Upper lobe of left lung (tissue), 6 donors: ENCODE data around the gene DLL3. TPM values are rescaled to one million over a fixed set of nuclear protein-coding genes. Genes with fewer than 3 reads are reported as not detected.
A peak's percentile ranks its signal among the peaks of the same experiment; 100 is the strongest.
"Not testable (repeated sequence)": the region's sequence is repeated elsewhere in the genome, so short reads cannot be mapped to it uniquely, and the experiment has no call there.

Experiments used
- ATAC-seq, 2 donors: fragments of 200-7000 bp; cut with Tn5 transposase; one replicate each; pipeline ENCODE4 v1.9.1; 2022; ENCODE audit warnings: mild to moderate bottlenecking in 2 of 2, moderate library complexity in 2 of 2; ENCODE audit not compliant: low FRiP score in 2 of 2
- DNase-seq, 2 donors: peaks; one replicate each; pipeline ENCODE4 v3.0.0-alpha.2; 2019 to 2020
- H3K27ac ChIP-seq, 4 donors: fragments of 200-600 bp; sonication (generic); one replicate each; pipeline ENCODE4 v1.5.1; 2016 to 2019
- H3K27me3 ChIP-seq, 4 donors: fragments of 200-600 bp; sonication (generic); one replicate each; pipeline ENCODE4 v1.5.1; 2017 to 2019
- H3K36me3 ChIP-seq, 4 donors: fragments of 200-600 bp; sonication (generic); one replicate each; pipeline ENCODE4 v1.5.1; 2016 to 2019
- H3K4me1 ChIP-seq, 4 donors: fragments of 200-600 bp; sonication (generic); one replicate each; pipeline ENCODE4 v1.5.1; 2018 to 2019
- H3K4me3 ChIP-seq, 4 donors: fragments of 200-600 bp; sonication (generic); one replicate each; pipeline ENCODE4 v1.5.1; 2017 to 2019; ENCODE audit warnings: mild to moderate bottlenecking in 2 of 4, moderate library complexity in 1 of 4
- H3K9me3 ChIP-seq, 4 donors: fragments of 200-600 bp; sonication (generic); one replicate each; pipeline ENCODE4 v1.5.1; 2018 to 2019
- EP300 ChIP-seq, 4 donors: sonication (generic); formaldehyde crosslinking; IDR thresholded peaks; one replicate each; pipeline ENCODE4 v1.5.1; 2017; ENCODE audit warnings: antibody characterized with exemption in 4 of 4, control low read depth in 2 of 4
- POLR2A ChIP-seq, 4 donors: fragments of 450-650 bp; IDR thresholded peaks; one replicate each; pipeline ENCODE4 v1.5.1; 2016 to 2017; ENCODE audit warnings: antibody characterized with exemption in 4 of 4, mild to moderate bottlenecking in 2 of 4
- POLR2AphosphoS5 ChIP-seq, 2 donors: sonication (generic); formaldehyde crosslinking; IDR thresholded peaks; one replicate each; pipeline ENCODE4 v1.5.1; 2017; ENCODE audit warnings: antibody characterized with exemption in 2 of 2
- WGBS, 2 donors: methylation state at CpG; one replicate each; pipeline ENCODE4 v1.1.5; 2017 to 2018; 5-methylcytosine and 5-hydroxymethylcytosine counted together
- total RNA-seq, 6 donors: library from RNA; depleted of rRNA in 4 of 6; stranded (reverse); fragments of >200 nt in 4 of 6; gene quantifications; one replicate each; pipeline versions ENCODE4 v1.1.0 to v1.2.1, GENCODE V29; 2016 to 2021
- TF ChIP-seq, protein P1 (sequence below), 6 experiments: fragments of 450-650 bp in 4 of 6; fragments of 200-600 bp in 2 of 6; sonication (generic) in 2 of 6; IDR thresholded peaks; one replicate each; pipeline ENCODE4 v1.5.1; 2016 to 2019; ENCODE audit warnings: antibody characterized with exemption in 6 of 6
- donor health status: DM: no; HTN: no; CAD: no; lungs with moderate emphysema.
- donor health status: DM: no; HTN: yes; CAD: no; lungs with severe emphysema.

DLL3 gene
- total RNA-seq, 6 donors from 2014 or later = not detected

DNA sequence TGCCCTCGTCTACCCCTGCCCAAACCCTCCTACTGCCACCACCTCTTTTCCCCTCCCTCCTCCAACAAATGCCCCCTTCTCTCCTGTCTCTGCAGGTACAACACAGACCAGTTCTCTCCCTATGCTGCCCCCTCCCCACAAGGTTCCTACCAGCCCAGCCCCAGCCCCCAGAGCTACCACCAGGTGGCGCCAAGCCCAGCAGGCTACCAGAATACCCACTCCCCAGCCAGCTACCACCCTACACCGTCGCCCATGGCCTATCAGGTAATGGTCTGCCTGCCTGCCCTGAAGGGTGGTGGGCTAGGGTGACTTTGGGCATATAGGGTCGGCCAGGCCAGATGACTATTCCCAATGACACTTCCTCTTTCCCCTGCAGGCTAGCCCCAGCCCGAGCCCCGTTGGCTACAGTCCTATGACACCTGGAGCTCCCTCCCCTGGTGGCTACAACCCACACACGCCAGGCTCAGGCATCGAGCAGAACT is 24.6 kb upstream of the DLL3 start:
- Histone ChIP-seq H3K9me3 (no peaks in the 10 kb centered on the region), H3K36me3 (peaks cover 50 to 76% (median 70%) of the 10 kb centered on the region in 4 donors), H3K4me1 (peaks cover 0 to 2% (median 0%) of the 10 kb centered on the region in 4 donors), H3K27ac (no peak overlapping the region), H3K27me3 (no peaks in the 10 kb centered on the region), H3K4me3 (no peak overlapping the region)
- 35 to 60% methylated on average over 4 to 9 of the region's 9 CpGs for WGBS, 2 donors
- no peak for TF ChIP-seq EP300 (IDR thresholded peaks at IDR 0.05)
- TF ChIP-seq, protein P1, sequence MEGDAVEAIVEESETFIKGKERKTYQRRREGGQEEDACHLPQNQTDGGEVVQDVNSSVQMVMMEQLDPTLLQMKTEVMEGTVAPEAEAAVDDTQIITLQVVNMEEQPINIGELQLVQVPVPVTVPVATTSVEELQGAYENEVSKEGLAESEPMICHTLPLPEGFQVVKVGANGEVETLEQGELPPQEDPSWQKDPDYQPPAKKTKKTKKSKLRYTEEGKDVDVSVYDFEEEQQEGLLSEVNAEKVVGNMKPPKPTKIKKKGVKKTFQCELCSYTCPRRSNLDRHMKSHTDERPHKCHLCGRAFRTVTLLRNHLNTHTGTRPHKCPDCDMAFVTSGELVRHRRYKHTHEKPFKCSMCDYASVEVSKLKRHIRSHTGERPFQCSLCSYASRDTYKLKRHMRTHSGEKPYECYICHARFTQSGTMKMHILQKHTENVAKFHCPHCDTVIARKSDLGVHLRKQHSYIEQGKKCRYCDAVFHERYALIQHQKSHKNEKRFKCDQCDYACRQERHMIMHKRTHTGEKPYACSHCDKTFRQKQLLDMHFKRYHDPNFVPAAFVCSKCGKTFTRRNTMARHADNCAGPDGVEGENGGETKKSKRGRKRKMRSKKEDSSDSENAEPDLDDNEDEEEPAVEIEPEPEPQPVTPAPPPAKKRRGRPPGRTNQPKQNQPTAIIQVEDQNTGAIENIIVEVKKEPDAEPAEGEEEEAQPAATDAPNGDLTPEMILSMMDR (IDR thresholded peaks at IDR 0.05) = peak; percentile 51 to 81 (median 69)
- peak; percentile 42 to 89 for DNase-seq
- ATAC-seq = peak; percentile 47 to 74

DNA sequence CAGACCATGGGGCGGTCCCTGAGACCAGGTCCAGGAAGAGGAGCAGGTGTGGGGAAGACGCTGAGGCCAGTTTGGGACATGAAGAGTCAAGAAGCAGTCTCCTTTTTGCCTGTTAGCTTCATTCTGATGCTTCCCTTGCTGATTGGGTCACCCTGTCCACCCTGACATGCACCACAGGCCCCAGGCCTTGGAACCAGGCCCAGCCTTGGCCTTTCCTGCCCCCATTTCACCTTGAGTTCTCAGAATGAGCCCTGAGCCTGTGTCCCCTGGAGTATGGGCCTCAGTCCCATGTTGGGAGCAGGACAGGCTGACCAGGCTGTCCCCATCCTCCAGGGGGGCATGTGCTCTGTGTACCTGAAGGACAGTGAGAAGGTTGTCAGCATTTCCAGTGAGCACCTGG is 23.0 kb upstream of the DLL3 start:
- TF ChIP-seq POLR2AphosphoS5 (IDR thresholded peaks at IDR 0.05) (no peak), POLR2A (IDR thresholded peaks at IDR 0.05) (no peak), EP300 (IDR thresholded peaks at IDR 0.05) (no peak)
- TF ChIP-seq, protein P1 (IDR thresholded peaks at IDR 0.05) = no peak
- 90 to 95% methylated on average over 2 of the region's 2 CpGs for WGBS, 2 donors
- no peak overlapping the region for H3K4me3 ChIP-seq
- no peaks in the 10 kb centered on the region for H3K9me3 ChIP-seq
- H3K36me3 ChIP-seq = peaks cover 36 to 61% (median 54%) of the 10 kb centered on the region in 4 donors
- ATAC-seq (no peak), DNase-seq (no peak)
- H3K4me1 ChIP-seq = peaks cover 4 to 9% (median 6%) of the 10 kb centered on the region in 4 donors
- H3K27me3 ChIP-seq = no peaks in the 10 kb centered on the region
- no peak overlapping the region for H3K27ac ChIP-seq

DNA sequence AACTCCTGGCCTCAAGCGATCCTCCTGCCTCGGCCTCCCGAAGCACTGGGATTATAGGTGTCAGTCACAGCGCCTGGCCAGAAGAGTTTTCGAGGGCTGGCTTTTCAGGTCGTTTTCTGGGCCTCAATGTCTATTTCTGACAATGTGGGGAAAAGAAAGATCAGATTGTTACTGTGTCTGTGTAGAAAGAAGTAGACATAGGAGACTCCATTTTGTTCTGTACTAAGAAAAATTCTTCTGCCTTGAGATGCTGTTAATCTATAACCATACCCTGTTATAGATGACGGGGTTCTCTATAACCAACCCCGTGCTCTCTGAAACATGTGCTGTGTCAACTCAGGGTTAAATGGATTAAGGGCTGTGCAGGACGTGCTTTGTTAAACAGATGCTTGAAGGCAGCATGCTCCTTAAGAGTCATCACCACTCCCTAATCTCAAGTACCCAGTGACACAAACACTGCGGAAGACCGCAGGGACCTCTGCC is 19.4 kb upstream of the DLL3 start:
- not testable (repeated sequence) for H3K9me3 ChIP-seq, H3K27me3 ChIP-seq, ATAC-seq
- H3K27ac ChIP-seq = peak overlapping the region; percentile 82 to 85 (median 84)
- peak overlapping the region in 2 of 4 donors; percentile 79 to 87 for H3K4me3 ChIP-seq
- DNase-seq = peak in 1 of 2 donors; percentile 27
- H3K36me3 ChIP-seq = peaks cover 3 to 34% (median 22%) of the 10 kb centered on the region in 4 donors
- H3K4me1 ChIP-seq = peaks cover 14 to 19% (median 18%) of the 10 kb centered on the region in 4 donors
- WGBS, 2 donors = 66 to 70% methylated on average over 11 of the region's 11 CpGs

DNA sequence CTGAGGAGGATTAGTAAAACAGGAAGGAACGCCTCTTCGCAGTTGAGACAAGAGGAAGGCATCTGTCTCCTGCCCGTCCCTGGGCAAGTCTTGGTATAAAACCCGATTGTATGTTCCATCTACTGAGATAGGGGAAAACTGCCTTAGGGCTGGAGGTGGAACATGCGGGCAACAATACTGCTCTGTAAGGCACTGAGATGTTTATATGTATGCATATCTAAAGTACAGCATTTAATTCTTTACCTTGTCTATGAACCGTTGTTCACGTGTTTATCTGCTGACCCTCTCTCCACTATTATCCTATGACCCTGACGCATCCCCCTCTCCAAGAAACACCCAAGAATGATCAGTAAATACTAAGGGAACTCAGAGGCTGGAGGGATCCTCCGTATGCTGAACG is 18.8 kb upstream of the DLL3 start:
- Histone ChIP-seq H3K4me3 (peak overlapping the region in 3 of 4 donors; percentile 71 to 87 (median 79)), H3K4me1 (peaks cover 14 to 19% (median 18%) of the 10 kb centered on the region in 4 donors), H3K9me3 (no peaks in the 10 kb centered on the region), H3K36me3 (peaks cover 0 to 32% (median 16%) of the 10 kb centered on the region in 4 donors), H3K27ac (peak overlapping the region; percentile 82 to 85 (median 84)), H3K27me3 (no peaks in the 10 kb centered on the region)
- DNase-seq (no peak), ATAC-seq (no peak)
- no peak for TF ChIP-seq EP300 (IDR thresholded peaks at IDR 0.05)
- no peak for TF ChIP-seq POLR2AphosphoS5 (IDR thresholded peaks at IDR 0.05)
- TF ChIP-seq, protein P1 (IDR thresholded peaks at IDR 0.05) = no peak
- 24 to 28% methylated on average over 9 to 10 of the region's 10 CpGs for whole genome bisulfite sequencing, 2 donors

DNA sequence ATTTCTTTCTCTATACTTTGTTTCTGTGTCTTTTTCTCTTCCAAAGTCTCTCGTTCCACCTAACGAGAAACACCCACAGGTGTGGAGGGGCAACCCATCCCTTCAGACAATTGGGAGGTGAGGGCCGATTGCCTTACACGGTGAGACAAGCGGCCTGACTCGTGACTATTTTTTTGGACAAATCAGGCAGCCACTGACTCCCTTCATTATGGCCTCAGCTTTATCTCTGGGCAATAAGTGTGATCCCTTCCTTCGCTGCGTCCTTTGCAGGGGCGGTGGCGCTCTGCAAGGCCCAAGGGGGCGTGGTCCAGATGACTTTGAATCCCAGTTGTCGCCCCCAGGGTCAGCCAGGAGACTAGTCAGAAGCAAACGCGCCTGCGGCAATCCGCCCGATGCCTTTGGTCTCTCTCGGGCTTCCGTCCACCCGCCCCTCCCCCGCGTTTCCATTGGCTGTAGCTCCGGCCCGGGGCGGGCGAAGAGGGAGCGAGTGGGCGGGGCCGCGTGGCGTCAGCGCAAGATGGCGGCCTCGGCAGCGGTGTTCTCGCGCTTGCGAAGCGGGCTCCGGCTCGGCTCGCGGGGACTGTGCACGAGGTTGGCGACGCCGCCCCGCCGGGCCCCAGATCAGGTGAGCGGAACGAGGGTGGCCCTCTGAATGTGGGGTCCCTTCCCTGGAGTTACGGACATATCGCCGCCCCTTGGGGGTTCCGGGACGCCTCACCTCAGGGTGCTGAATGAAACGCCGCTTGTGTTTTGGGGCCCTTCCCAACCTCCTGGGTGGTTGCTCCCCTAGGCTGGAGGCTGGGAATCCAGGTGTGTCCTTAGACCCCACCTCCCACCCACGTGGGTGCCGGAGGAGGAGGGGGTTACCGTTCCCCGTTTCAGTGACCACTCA is 18.2 kb upstream of the DLL3 start, which contains the start of gene TIMM50:
Gene TIMM50 (plus strand): TSS at position 502 of the 892 bp plus-strand sequence. CDS start 16 bp downstream, at position 518.
- peak; percentile 97 to 99 for ATAC-seq
- TF ChIP-seq POLR2A (IDR thresholded peaks at IDR 0.05) = peak in 2 of 4 donors; percentile 44 to 75
- TF ChIP-seq POLR2AphosphoS5 (IDR thresholded peaks at IDR 0.05) = peak; percentile 86 to 93
- TF ChIP-seq, protein P1 (IDR thresholded peaks at IDR 0.05) = peak in 2 of 6 experiments; percentile 34 to 39
- peak in 1 of 4 donors; percentile 56 for TF ChIP-seq EP300 (IDR thresholded peaks at IDR 0.05)
- 0 to 2% methylated on average over 21 to 30 of the region's 62 CpGs for WGBS, 2 donors

More for the DNA sequence above, 18.2 kb upstream of the DLL3 start, which contains the start of gene TIMM50:
- peak; percentile 96 to 99 for DNase-seq
- Histone ChIP-seq H3K9me3 (no peaks in the 10 kb centered on the region), H3K36me3 (peaks cover 0 to 33% (median 17%) of the 10 kb centered on the region in 4 donors), H3K4me1 (peaks cover 14 to 19% (median 18%) of the 10 kb centered on the region in 4 donors), H3K4me3 (peak within 1 kb of the TSS; percentile 71 to 99 (median 83)), H3K27ac (peak within 1 kb of the TSS; percentile 82 to 85 (median 84)), H3K27me3 (no peaks in the 10 kb centered on the region)
